SK-N-MC (cell line): ENCODE results near the gene PLCD1.

Experiments used
- DNase-seq: peaks from one replicate; pipeline ENCODE4 v3.0.0-alpha.2; 2011; ENCODE audit warnings: low read depth, low spot score
- H3K27ac ChIP-seq: fragments of 200-600 bp; sonication (generic); 2 replicates; pipeline ENCODE4 v1.5.1; 2016; ENCODE audit warnings: mixed run types
- H3K36me3 ChIP-seq: fragments of 200-600 bp; sonication (generic); 2 replicates; pipeline ENCODE4 v1.6.1; 2017; ENCODE audit warnings: antibody characterized with exemption, low read length, mixed read lengths; ENCODE audit not compliant: insufficient read depth
- H3K4me3 ChIP-seq: fragments of 200-600 bp; sonication (generic); 2 replicates; pipeline ENCODE4 v1.5.1; 2016
- H3K9ac ChIP-seq: fragments of 200-600 bp; sonication (generic); 2 replicates; pipeline ENCODE4 v1.8.0; 2017; ENCODE audit warnings: mixed run types, mixed read lengths; ENCODE audit not compliant: insufficient read length
- H3K9me3 ChIP-seq: fragments of 200-600 bp; sonication (generic); 2 replicates; pipeline ENCODE4 v1.6.1; 2017; ENCODE audit warnings: low read depth, mild to moderate bottlenecking, antibody characterized with exemption, low read length, moderate library complexity, mixed read lengths
- EZH2 ChIP-seq: fragments of 200-600 bp; sonication (generic); IDR thresholded peaks from one replicate; pipeline ENCODE4 v1.6.1; 2017; ENCODE audit warnings: antibody characterized with exemption
- FOXP2 ChIP-seq: optimal IDR thresholded peaks from 2 replicates; pipeline ENCODE3; 2011; ENCODE audit warnings: mild to moderate bottlenecking, moderate library complexity; ENCODE audit not compliant: insufficient read depth; ENCODE audit errors: extremely low read length, control extremely low read depth
- POLR2AphosphoS5 ChIP-seq: IDR thresholded peaks from 2 replicates; pipeline ENCODE4 v1.6.1; 2012; ENCODE audit warnings: mild to moderate bottlenecking, low read depth, low read length, borderline replicate concordance

The PLCD1 gene

GRCh38 chr3:37968813-37969595, 60.4 kb downstream of the PLCD1 start:
- TF ChIP-seq EZH2: no peak
- TF ChIP-seq FOXP2: no peak
- no peak for TF ChIP-seq POLR2AphosphoS5
- no peak overlapping the region for H3K27ac ChIP-seq
- no peaks in the 10 kb centered on the region for H3K36me3 ChIP-seq
- no peaks in the 10 kb centered on the region for H3K9me3 ChIP-seq
- no peak for DNase-seq
- no peak overlapping the region for H3K4me3 ChIP-seq
- H3K9ac ChIP-seq: no peak overlapping the region

DNA sequence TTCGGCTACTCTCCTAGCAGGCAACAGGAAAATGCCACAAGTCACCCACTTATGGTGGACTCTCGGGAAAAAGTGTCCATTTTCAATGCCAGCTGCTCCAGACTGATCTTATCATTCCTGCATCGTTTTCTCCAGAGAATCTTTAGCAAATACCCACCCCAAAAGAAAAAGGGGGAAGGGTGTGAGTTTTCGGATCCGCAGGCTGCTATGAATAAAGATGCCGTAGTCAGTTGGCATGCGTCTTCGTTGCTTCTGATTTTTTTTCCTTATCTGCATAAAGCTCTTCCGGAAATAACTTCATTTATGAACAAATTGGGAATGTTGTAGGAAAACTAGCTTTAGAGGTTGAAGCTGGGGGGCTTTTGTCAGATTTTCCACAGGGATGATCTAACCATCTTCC, 61.2 kb downstream of the PLCD1 start:
- no peak overlapping the region for H3K4me3 ChIP-seq
- H3K9ac ChIP-seq: no peak overlapping the region
- H3K9me3 ChIP-seq: no peaks in the 10 kb centered on the region
- H3K27ac ChIP-seq: no peak overlapping the region
- no peaks in the 10 kb centered on the region for H3K36me3 ChIP-seq
- TF ChIP-seq EZH2: no peak
- no peak for TF ChIP-seq POLR2AphosphoS5
- TF ChIP-seq FOXP2: no peak
- DNase-seq: no peak

DNA sequence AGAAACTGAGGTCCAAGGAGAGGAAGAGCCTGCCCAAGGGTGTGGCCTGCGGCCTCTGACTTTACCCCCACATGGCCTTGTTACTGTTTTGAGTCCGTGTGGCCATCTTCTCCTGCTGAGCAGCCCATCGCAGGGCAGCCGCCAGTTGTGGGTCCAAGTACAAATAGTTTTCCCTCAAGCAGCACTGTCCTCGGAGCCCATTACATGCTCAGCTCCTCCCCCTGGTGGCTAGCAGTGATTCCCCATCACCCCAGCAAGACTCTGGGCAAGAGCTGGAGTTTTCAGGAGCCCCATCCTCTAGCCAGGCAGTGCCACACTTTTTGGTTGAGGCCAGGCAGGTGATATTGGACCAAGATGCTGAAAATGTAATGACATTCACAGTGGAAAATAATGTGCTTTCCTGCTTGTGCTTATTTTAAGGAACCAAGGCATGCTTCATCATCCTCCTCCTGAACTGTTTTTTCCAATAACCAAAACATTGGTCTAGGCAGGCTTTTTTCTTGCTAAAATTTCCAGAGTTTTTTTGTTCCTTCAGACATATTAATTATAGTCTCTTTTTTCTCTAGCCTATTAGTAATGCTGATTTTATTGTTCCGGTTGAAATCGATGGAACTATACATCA, 62.1 kb downstream of the PLCD1 start:
- H3K9ac ChIP-seq: no peak overlapping the region
- no peak overlapping the region for H3K27ac ChIP-seq
- DNase-seq: no peak
- no peaks in the 10 kb centered on the region for H3K9me3 ChIP-seq
- H3K4me3 ChIP-seq: no peak overlapping the region
- no peaks in the 10 kb centered on the region for H3K36me3 ChIP-seq
- TF ChIP-seq POLR2AphosphoS5 (no peak), FOXP2 (no peak), EZH2 (no peak)

- H3K36me3 ChIP-seq: no peaks in the 10 kb centered on the region
- H3K9ac ChIP-seq: no peak overlapping the region
- TF ChIP-seq FOXP2 (no peak), EZH2 (no peak), POLR2AphosphoS5 (no peak)
- no peak overlapping the region for H3K4me3 ChIP-seq
- no peaks in the 10 kb centered on the region for H3K9me3 ChIP-seq
- no peak for DNase-seq
- H3K27ac ChIP-seq: no peak overlapping the region
Measured at GRCh38 chr3:37964716-37965115, 64.7 kb downstream of the PLCD1 start.

- Histone ChIP-seq H3K4me3 (no peak overlapping the region), H3K36me3 (no peaks in the 10 kb centered on the region), H3K9ac (no peak overlapping the region), H3K27ac (no peak overlapping the region), H3K9me3 (no peaks in the 10 kb centered on the region)
- TF ChIP-seq FOXP2 (no peak), POLR2AphosphoS5 (no peak), EZH2 (no peak)
- DNase-seq: no peak
Measured at GRCh38 chr3:37964146-37964545, 65.3 kb downstream of the PLCD1 start.

GRCh38 chr3:37963635-37964034, 65.8 kb downstream of the PLCD1 start:
- H3K4me3 ChIP-seq: no peak overlapping the region
- no peak overlapping the region for H3K27ac ChIP-seq
- TF ChIP-seq EZH2 (no peak), POLR2AphosphoS5 (no peak), FOXP2 (no peak)
- no peaks in the 10 kb centered on the region for H3K36me3 ChIP-seq
- DNase-seq: no peak
- no peak overlapping the region for H3K9ac ChIP-seq
- H3K9me3 ChIP-seq: no peaks in the 10 kb centered on the region

DNA sequence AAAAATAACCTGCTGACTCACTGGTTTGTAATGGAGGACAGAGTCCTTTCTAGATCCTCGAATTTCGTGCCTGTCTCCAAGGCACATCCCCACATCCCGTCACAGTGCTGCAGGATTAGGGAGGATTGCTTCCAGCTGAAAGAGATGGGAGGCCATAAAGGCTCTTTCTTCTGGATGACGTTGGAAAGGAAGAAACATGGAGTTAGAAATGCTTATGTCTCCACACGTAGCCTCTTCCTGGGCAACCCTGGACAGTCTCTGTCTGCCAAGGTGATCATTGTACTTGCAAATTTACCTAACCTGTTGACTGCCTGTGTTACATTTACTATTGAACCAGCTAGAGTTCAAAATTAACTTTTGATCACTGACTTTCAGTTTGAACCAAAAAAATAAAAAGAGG, 66.4 kb downstream of the PLCD1 start:
- Histone ChIP-seq H3K9me3 (no peaks in the 10 kb centered on the region), H3K36me3 (no peaks in the 10 kb centered on the region), H3K27ac (no peak overlapping the region), H3K9ac (no peak overlapping the region), H3K4me3 (no peak overlapping the region)
- DNase-seq: no peak
- no peak for TF ChIP-seq EZH2

- no peak for DNase-seq
- Histone ChIP-seq H3K9me3 (no peaks in the 10 kb centered on the region), H3K27ac (no peak overlapping the region), H3K4me3 (no peak overlapping the region), H3K36me3 (no peaks in the 10 kb centered on the region), H3K9ac (no peak overlapping the region)
- no peak for TF ChIP-seq EZH2
- no peak for TF ChIP-seq POLR2AphosphoS5
- TF ChIP-seq FOXP2: no peak
Measured at GRCh38 chr3:37961622-37962431, 67.6 kb downstream of the PLCD1 start.
